ENCODE data around the gene DOLPP1.
"Not testable (repeated sequence)": the region's sequence is repeated elsewhere in the genome, so short reads cannot be mapped to it uniquely, and the experiment has no call there.

DOLPP1 gene

GRCh38 chr9:129111528-129112151 lies 30.7 kb downstream of the DOLPP1 start:
- DNase-seq (ENCODE audit: low read depth), result peak; percentile 70

- DNase-seq (ENCODE audit: low read depth), result not testable (repeated sequence)
These were observed 31.6 kb downstream of the DOLPP1 start for GRCh38 chr9:129112526-129112925.

GRCh38 chr9:129113645-129114304 lies 32.9 kb downstream of the DOLPP1 start:
- no peak for DNase-seq (ENCODE audit: low read depth)

GRCh38 chr9:129118799-129119198 lies 37.9 kb downstream of the DOLPP1 start:
- no peak for DNase-seq (ENCODE audit: low read depth)

GRCh38 chr9:129121483-129121882 lies 40.6 kb downstream of the DOLPP1 start:
- peak; percentile 43 for DNase-seq (ENCODE audit: low read depth)

- no peak for DNase-seq (ENCODE audit: low read depth)
These were observed 41.2 kb downstream of the DOLPP1 start for GRCh38 chr9:129122133-129122532.

GRCh38 chr9:129122976-129123375 lies 42.1 kb downstream of the DOLPP1 start:
- DNase-seq (ENCODE audit: low read depth), result not testable (repeated sequence)

- no peak for DNase-seq (ENCODE audit: low read depth)
These were observed 43.7 kb downstream of the DOLPP1 start for GRCh38 chr9:129124506-129125069.

GRCh38 chr9:129125478-129125877 lies 44.6 kb downstream of the DOLPP1 start:
- DNase-seq (ENCODE audit: low read depth), result peak; percentile 86

GRCh38 chr9:129126749-129127618 lies 46.1 kb downstream of the DOLPP1 start:
- no peak for DNase-seq (ENCODE audit: low read depth)

GRCh38 chr9:129128689-129129088 lies 47.8 kb downstream of the DOLPP1 start:
- no peak for DNase-seq (ENCODE audit: low read depth)

GRCh38 chr9:129130271-129130670 lies 49.4 kb downstream of the DOLPP1 start:
- DNase-seq (ENCODE audit: low read depth), result not testable (repeated sequence)

GRCh38 chr9:129130791-129131190 lies 49.9 kb downstream of the DOLPP1 start:
- DNase-seq (ENCODE audit: low read depth), result no peak

- DNase-seq (ENCODE audit: low read depth), result peak; percentile 70
These were observed 50.6 kb downstream of the DOLPP1 start for GRCh38 chr9:129131300-129132145.

- peak; percentile 19 for DNase-seq (ENCODE audit: low read depth)
These were observed 52.2 kb downstream of the DOLPP1 start for GRCh38 chr9:129133082-129133481.

GRCh38 chr9:129135476-129135875 lies 54.6 kb downstream of the DOLPP1 start:
- no peak for DNase-seq (ENCODE audit: low read depth)

GRCh38 chr9:129136446-129137035 lies 55.6 kb downstream of the DOLPP1 start:
- DNase-seq (ENCODE audit: low read depth), result no peak

- no peak for DNase-seq (ENCODE audit: low read depth)
These were observed 56.6 kb downstream of the DOLPP1 start for GRCh38 chr9:129137292-129138143.

- DNase-seq (ENCODE audit: low read depth), result no peak
These were observed 57.2 kb downstream of the DOLPP1 start for GRCh38 chr9:129138144-129138462.

- DNase-seq (ENCODE audit: low read depth), result peak; percentile 90
These were observed 57.7 kb downstream of the DOLPP1 start for GRCh38 chr9:129138476-129139232.

Measured in EH (cell line).